Kidney capillary endothelial cell (primary cell): ENCODE measurements around the gene TBCK.

Experiments
- DNase-seq: peaks from one replicate; pipeline ENCODE4 v3.0.0-alpha.2; 2018; ENCODE audit warnings: low spot score

Gene TBCK

DNA sequence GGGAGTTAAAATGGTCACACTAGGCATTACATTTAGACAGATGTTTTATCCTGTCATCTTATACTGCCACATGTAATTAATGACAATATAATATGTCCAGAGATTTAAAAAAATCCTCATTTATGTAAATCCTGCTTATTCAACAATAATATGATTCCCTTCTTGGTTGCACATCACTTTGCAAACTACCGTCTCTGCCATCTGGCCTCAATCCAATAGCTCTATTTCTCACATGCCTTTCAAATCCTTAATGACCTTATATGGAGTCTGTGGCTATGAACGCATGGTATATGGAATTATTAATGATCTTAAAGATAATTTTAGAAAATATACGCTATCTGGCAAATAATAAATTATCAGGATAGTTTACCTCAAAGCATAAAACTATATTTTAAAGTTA, 276.2 kb downstream of the TBCK start:
- no peak for DNase-seq

DNA sequence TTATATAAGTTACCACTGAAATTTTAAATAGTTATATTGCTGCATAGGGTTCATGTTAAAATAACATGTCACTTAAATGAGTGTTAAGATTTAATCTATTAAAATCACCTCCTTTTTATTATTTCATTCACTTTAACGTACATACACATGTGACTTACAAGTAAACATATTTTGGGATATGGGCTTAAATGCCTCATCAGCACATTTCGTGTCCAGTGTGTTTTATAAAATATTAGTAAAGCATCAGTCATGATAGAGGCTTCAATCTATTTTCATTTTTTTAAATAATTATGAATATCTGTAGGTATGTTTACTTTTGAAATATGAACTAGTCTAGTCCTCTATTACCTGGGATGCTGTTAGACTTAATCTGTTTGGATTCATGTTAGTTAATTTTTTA, 277.1 kb downstream of the TBCK start:
- DNase-seq = no peak

DNA sequence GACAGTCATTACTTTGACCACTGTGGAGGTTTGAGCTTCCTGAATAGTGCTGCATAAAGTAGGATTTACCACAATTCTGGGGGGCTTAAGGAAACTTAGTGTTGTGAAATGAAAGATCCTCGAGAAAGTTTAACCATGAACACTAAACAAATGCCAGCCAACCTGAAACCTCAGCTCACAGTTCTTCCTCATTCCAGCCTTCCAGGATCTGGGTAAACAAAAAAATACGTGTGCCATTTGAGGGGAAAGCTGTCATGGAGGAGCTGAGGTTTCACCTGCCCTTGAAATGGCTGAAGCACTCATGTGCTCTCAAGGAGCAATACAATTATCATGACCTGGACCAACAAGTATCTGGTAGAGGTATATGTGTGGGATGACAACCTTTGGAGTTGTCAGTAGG, 278.0 kb downstream of the TBCK start:
- DNase-seq = no peak

DNA sequence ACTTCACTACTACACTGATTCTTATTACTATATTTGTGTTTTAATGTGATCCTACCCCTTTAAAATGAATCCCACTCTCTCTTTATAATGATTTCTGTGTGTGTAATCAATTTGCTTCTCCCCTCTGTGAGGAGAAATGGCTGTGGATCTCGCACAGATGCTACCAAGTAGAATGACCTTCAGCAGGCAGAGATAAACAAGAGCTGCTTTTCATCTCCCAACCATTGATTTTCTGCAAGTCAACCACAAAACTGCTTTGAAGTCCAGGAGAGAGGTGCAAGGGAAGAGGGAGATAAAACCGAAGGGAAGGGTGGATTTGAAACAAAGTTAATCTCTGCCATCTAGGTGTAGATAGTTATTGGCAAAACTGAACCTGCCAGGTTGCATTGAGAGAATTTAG, 279.2 kb downstream of the TBCK start:
- no peak for DNase-seq

DNA sequence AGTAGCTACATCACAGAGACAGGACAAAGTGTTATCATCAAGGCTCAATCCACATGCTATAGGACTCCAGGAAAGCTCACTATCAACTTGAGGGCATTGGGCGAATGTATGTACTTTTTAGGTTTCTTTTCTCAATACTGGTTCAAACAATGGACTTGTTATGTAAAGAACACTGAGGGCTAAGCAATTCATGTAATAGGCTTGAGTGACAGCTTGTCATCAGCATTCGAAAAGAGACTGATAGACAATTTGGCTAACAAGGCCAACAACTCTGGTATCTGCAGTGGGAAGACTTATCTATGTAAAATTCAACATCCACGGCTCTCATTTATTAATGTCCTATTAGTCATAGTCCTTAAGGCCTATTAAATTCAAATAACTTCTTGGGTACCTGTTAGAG, 279.7 kb downstream of the TBCK start:
- no peak for DNase-seq

DNA sequence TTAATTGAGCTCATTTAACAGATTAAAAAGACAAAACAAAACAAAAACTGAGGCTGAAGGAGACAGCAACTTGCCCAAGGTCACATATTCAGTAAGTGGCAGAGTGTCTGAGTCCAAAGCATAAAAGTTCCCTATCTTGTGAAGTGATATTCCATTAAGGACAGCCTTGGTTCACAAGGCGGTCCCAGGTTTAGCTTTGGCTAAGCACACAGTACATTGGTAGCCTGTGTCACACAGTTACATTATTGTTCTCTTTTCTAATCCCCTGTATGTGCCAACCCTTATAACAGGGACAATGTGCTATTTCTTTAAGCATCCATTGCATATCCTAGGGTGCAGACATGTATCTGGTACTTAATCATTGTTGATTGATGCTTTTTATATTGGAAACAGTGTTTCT, 280.8 kb downstream of the TBCK start:
- no peak for DNase-seq

DNA sequence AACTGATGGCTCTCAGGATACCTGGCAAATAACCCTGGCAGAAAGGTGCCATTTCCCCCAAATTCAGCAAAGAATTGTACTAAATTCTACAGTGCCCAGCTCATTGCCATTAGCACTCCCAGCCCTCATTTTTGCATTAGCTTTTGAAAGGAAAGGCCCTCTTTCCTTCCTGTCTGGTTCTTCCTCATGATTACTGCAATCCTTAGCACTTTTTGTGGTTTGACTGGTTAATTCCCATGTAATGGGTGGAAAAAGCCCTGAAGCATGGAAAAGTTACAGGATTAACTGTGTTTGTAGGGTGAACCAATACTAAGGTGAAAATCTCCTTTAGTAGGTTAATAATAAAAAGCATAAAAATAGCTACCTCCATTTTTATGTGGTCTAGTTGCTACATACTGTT, 281.3 kb downstream of the TBCK start:
- no peak for DNase-seq

DNA sequence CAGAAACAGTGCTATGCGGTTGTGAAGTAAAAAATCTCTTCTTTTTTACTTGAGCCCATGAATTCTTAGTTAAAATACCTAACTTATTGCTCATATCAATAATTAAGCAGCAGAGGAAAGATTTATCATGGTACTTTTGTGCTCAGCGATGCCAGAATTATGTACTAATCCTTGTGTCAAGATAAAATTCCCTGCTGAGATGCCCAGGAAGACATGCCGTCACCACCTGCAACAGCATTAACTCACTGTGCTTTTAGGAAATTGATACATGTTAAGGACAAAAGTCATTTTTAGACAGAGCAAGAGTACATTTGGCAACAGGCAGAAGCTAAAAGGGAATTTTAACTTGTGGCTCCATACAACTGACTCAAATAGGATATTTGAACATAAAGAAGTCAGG, 281.8 kb downstream of the TBCK start:
- no peak for DNase-seq

DNA sequence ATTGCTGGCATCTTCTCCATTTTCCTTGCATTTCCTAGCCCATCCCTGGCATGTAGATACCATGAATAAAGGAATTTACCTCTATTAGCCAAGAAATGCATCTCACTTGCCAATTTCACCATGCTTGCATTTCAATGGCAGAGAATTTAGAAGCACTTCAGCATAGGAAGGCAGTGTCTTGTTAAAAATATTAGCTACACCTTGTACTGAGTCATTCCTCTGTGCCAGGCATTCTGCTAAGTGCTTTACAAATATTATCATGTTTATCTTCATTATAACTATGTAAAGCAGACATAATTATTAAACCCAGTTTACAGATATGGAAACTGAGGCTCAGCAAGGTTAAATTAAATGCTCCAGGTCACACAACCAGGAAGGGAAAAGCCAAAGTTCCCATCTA, 282.5 kb downstream of the TBCK start:
- no peak for DNase-seq

DNA sequence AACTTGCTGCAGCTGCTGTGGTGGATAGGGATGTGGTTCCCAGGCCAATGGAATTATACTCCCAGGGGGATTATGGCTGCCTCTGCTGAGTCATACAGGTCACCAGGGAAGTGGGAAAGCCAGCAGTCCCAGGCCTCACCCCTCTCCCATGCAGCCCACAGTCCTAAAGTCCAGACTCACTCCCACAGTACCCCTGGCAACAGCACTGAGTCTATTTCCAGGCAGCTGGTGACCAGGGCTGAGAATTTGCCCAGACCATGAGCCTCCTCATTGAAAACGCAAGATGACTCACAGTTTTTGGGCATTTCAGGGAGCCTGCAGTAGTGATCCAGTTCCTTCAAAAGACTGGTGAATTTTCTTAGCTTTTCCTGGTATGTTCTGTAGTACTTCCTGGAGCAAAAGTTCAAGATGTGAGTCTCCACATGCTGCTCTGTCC, 283.1 kb downstream of the TBCK start:
- peak; percentile 15 for DNase-seq

DNA sequence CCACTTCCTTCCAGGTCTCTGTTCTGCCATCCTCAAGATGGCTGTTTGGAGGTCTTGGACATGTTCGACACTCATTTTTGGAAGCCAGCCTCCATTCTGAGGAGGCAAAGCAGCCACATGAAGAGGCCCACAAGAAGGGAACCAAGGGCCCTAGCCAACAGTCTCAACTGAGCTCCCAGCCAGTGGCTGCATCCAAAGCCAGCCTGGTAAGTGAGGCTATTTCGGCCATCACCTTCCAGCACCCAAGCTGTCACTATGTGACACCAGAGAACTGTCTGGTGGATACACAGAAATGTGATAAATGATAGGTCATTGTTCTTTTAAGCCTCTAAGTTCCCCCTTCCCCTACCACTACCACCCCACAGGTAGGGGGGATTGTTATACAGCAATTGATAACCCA, 293.6 kb downstream of the TBCK start:
- DNase-seq = no peak

DNA sequence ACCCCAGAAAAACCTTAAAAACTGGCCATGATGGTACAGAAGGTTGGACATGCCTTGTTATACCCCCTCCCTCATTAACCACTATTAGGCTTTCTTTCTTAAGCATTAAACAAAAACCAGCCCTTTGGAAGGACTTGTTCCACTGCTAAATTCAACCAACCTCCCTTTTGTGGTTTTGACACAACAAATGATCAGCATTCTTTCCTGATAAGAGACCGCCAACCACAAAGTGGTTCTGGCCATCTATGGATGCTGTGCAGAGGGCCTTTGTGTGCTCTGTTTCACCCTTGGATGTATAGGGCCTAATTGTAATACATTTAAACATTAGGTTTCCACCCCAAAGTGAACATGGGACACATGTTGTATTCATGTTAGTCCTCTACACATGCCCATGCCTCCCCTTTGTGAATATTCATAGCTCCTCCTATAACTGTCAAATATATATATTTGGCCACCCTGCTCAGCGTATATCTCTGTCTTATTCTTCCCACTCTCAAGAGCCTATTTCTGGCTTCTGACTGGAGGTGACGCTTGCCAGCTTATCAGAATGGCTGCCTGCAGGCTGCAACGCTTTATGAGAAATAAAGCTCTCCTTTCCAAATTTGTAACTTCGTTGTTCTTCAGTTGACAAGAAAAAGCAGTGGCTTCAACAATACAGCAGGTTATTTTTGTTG, 294.1 kb downstream of the TBCK start:
- no peak for DNase-seq

DNA sequence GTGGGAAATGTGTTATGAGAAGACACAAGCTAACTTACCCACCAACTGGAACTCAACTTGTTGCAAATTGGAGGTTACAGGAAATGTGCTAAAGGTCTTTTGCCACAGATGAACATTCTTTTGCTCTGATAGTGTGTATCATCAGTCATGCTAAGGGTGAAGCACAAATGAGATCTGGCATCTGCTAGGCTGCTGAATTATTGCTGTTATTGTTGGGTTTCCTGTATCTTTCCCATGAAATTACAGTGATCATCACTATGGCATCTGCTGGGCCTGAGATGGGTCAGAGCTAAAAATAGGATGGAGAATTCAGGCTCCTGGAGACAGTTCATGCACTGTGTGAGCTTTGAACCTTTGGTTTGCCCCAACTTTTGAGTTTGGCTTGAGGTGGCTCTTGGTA, 296.2 kb downstream of the TBCK start:
- DNase-seq = peak; percentile 20

DNA sequence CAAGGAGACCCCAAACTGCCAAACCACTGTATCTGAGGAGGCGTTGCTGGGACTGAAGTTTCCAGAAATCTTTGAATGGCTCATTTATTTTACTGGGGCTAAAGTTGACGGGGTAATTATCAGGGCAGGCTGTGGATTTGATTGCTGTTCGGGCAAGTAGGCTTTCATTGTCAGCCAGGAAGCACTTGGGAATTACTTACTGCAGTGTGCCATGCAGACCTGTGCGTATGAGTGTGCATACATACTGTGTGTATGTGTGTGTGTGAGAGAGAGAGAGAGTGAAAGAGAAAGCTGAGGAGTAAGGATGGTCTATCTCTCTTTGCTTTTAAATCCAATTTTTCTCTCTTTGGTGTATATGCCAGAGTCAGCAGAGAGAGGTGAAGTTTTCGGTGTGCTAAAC, 298.0 kb downstream of the TBCK start:
- no peak for DNase-seq

DNA sequence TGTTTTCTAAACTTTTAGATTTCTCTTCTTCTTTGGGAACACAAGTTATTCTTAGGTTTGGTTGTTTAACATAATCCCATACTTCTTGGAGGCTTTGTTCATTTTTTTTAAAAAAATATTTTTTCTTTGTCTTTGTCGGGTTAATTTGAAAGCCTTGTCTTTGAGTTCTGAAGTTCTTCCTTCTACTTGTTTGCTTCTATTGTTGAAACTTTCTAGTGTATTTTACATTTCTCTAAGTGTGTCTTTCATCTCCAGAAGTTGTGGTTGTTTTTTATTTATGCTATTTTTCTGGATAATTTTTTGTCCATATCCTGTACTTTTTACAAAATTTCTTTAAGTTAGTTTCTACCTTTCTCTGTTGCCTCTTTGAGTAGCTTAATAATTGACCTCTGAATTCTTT, 304.6 kb downstream of the TBCK start:
- no peak for DNase-seq

DNA sequence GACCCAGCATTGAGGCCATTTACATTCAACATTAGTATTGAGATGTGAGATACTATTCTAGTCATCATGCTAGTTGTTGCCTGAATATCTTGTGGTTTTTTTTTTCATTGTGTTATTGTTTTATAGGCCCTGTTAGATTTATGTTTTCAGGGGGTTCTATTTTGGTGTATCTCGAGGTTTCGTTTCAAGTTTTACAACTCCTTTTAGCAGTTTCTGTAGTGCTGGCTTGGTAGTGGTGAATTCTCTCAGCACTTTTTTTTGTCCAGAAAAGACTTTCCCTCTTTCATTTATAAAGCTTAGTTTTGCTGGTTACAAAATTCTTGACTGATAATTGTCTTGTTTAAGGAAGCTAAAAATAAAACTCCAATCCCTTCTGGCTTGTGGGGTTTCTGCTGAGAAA, 305.2 kb downstream of the TBCK start:
- no peak for DNase-seq

DNA sequence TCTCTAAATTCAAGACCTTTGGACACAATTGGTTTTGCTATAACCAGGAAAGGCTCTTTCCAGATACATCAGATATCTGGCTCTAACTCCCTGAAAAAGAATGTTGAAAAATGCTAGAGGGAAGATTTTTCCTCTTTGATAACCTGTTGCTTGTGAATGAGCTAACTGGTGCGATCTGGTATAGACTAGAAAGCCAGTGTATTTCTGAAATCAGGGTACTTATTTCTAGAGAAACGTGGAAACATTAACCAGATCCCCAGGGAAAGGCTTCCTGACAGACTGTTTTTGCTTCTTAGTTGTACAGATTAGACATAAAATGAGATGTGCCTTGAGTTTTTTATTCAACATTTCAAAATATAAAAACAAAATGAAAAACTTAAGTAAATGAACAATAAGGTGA, 313.0 kb downstream of the TBCK start:
- DNase-seq = no peak

DNA sequence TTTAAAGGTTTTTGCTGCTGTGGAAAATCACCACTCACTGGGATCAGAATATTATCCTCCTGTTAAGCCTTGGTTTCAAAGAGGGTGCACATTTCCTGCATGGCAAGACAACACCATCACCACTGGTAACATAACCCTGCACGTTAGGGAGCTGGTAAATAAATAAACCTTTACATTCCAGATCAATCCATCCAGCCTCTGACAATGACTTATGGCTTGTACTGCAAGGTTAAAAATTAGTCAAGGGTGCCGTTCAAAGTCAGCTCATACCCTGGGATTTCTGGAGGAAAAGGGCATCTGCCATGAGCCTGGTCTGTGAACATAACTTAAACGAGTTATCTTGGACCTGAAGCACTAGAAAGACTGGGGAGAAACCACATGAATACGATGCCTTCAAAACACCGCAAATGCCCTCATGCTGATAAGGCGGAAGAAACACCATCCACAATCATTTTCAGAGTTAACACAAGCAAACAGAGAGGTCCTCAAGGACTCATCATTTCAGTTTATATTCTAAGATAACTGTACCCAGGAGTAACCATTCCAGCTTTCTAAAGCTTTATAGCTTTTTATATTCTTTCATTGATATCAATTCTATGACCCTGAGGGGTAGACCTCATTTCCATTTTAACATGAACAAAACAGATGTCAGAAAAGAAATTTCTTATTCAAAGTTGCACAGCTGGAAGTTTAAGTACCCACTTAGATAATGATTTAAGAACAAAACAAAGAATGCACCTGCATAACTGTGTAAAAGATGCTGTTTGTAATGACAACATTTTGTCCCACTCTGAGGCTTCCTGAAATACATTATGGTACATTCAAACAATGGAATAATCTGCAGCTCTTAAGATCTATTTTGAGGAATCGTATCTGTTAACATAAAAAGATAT, 317.6 kb downstream of the TBCK start:
- DNase-seq = no peak

DNA sequence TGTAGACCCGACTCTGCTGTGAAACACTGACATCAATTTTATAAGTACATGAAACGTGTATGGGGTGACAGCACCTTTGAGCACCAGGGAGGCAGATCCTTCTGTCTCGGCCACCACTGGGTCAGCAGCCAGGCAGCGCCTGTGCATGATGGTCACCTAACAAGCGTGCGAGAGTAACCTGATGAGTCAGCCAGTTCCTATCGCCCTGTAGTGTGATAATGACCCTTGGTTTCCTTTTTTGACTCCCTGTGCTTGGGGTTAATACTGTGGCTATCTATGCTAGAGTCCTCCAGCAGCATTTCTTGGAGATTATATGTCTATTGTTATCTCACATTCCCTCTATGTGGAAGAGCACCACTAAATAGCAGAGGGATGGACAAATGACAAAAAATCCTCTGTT, 319.2 kb downstream of the TBCK start:
- DNase-seq = peak; percentile 41

DNA sequence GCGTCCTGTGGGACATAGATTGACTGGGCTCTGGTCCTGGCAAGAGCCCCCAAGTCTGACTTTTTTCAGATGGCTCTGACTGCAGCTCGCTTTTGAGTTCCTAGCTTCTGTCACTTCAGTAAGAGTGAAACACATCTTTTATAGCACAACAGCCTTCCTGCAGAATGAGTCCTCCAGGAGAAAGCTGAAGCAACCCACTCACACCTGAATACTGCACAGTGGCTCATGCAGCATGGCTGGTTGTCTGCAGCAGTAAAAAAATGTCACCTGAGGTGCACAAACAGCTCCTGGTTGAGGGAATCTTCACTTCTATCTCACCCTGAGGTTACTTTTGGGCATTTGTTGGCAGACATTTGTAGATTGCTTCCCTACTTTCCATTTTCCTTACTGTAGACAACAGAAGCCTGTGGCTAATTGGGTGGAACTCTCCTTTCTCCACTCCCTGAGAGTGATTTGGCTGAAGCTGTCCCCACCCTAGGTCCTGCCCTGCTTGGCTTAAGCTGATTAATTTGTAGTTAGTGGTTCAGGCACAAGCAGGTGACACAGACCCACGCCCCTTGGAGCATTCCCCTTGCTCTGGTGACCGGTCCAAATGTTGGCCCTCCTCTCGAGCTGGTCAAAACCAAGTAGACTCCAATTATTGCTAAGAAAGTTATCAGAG, 321.0 kb downstream of the TBCK start:
- DNase-seq = no peak

DNA sequence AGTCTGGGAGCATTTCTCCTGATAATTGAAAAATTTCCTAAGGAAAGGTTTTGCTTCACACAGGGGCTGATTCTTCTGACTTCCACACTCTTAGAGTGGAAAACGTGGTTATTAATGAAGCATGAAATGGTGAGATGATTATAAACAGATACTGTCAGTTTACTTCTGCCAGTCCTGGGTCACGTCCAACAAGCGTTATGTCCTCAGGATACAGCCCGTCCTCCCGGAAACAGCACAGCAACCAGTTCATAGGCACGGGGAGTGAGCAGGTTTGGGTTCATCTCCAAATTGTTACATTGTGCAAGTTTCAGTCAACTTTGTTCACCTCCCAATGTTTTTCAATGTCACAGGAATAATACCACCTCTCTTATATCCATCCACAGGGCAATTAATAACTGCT, 321.9 kb downstream of the TBCK start:
- DNase-seq = no peak

DNA sequence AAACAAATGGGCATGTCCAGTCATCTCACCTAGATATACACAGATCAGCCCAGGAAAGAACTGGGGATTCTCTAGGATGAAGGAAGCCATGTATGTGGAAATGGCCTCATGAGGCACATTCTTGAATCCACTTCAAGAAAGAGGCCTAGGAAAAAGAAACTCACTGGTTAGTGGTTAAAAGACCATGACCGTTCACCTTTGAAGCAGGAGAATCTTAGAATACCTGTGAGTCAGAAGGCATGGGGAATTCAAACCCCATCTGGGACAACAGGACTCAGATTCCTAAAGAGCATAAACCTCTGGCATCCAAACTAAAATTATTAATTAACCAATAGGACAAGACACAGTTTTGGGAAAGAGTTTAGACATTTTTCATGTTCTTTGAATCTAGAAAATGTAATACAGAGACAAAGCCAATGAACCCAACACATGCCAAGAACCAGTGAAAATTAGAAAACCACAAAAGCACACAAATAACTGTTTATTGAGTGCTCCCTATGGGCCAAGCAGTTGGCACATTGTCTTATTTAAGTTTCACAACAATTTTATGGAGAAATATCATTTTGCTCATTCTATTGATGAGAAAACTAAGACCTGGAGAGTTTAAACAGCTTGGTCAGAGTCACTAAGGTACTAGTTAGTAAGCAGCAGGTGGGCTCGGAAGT, 323.2 kb downstream of the TBCK start:
- DNase-seq = no peak

DNA sequence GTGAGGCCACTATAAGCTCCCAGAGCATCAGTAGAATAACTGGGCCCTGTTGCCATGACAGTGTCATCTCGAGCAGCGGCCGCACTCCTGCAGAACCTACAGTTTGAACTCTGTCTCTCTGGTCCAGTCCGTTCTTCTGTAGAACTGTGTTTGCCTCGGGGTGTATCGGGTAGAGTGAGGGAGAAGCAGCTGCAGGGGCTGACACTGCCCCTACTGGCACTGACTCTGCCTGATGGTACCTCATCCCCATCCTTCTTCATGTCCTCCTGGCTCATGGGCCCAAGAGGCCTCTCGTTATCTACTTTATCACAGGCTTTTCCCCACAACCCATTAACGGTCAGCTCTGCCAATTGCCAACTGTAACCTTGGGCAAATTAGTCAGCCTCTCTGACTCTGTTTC, 324.3 kb downstream of the TBCK start:
- DNase-seq = no peak
